ENCODE measurements around the gene ARHGEF10L. TPM values are rescaled to one million over a fixed set of nuclear protein-coding genes. Genes with fewer than 3 reads are reported as not detected.

The ARHGEF10L gene
- total RNA-seq, 1 experiment from 2014 or later: 11.2 TPM

- H3K9me3 ChIP-seq (ENCODE audit: low read length): no peaks in the 10 kb centered on the region
- DNase-seq (no peak), ATAC-seq (no peak)
- CTCF ChIA-PET: interaction anchor here (1.2 kb wide), 1 partner anchor 89 kb away, joined by 6 read pairs; no protein-coding TSS in a partner anchor
- H4K20me1 ChIP-seq (ENCODE audit: low read length): no peaks in the 10 kb centered on the region
- no peaks in the 10 kb centered on the region for H3F3A ChIP-seq (ENCODE audit: low read length, unreplicated experiment)
- intact Hi-C loops (cut with micrococcal nuclease): no loop called here
- no peaks in the 10 kb centered on the region for H3K79me2 ChIP-seq (ENCODE audit: low read length)
- H3K9me2 ChIP-seq (replicated peaks; ENCODE audit: low read length): no peaks in the 10 kb centered on the region
- no peak overlapping the region for H3K9ac ChIP-seq (ENCODE audit: low read length)
- no peak for TF ChIP-seq EZH2 (IDR thresholded peaks at IDR 0.05; ENCODE audit: low read length, unreplicated experiment)
- no peak for TF ChIP-seq EZH2phosphoT487 (IDR thresholded peaks at IDR 0.05; ENCODE audit: borderline replicate concordance, low read length)
- no peak for TF ChIP-seq CTCF (conservative IDR thresholded peaks at IDR 0.05; ENCODE audit: low read depth, low read length)
- no peaks in the 10 kb centered on the region for H3K4me1 ChIP-seq (ENCODE audit: insufficient read depth, low read length)
- no peak overlapping the region for H2AFZ ChIP-seq (ENCODE audit: low read length)
- no peak overlapping the region for H3K27ac ChIP-seq (ENCODE audit: low read length)
- H3K4me2 ChIP-seq (ENCODE audit: low read length): no peak overlapping the region
- BruUV-seq (replicated peaks): no TSS peak
- H3K4me3 ChIP-seq (ENCODE audit: low read length): no peak overlapping the region
- no peaks in the 10 kb centered on the region for H3K27me3 ChIP-seq (ENCODE audit: low read length)
- no peaks in the 10 kb centered on the region for H3K36me3 ChIP-seq (ENCODE audit: low read depth, low read length)
- POLR2A ChIA-PET (ENCODE audit: unreplicated experiment): no interaction called here
These were observed 56.7 kb downstream of the ARHGEF10L start for GRCh38 chr1:17596186-17596585.

- Histone ChIP-seq H3K4me1 (ENCODE audit: insufficient read depth, low read length) (no peaks in the 10 kb centered on the region), H3K9me3 (ENCODE audit: low read length) (no peaks in the 10 kb centered on the region), H3K9ac (ENCODE audit: low read length) (no peak overlapping the region), H3K9me2 (replicated peaks; ENCODE audit: low read length) (no peaks in the 10 kb centered on the region), H3K36me3 (ENCODE audit: low read depth, low read length) (no peaks in the 10 kb centered on the region), H3K4me3 (ENCODE audit: low read length) (no peak overlapping the region), H3K27ac (ENCODE audit: low read length) (no peak overlapping the region), H3K27me3 (ENCODE audit: low read length) (no peaks in the 10 kb centered on the region), H3K79me2 (ENCODE audit: low read length) (no peaks in the 10 kb centered on the region), H2AFZ (ENCODE audit: low read length) (no peak overlapping the region), H3F3A (ENCODE audit: low read length, unreplicated experiment) (no peaks in the 10 kb centered on the region), H4K20me1 (ENCODE audit: low read length) (no peaks in the 10 kb centered on the region), H3K4me2 (ENCODE audit: low read length) (no peak overlapping the region)
- ATAC-seq (no peak), DNase-seq (no peak)
- TF ChIP-seq CTCF (conservative IDR thresholded peaks at IDR 0.05; ENCODE audit: low read depth, low read length): no peak
- TF ChIP-seq EZH2phosphoT487 (IDR thresholded peaks at IDR 0.05; ENCODE audit: borderline replicate concordance, low read length): no peak
- TF ChIP-seq EZH2 (IDR thresholded peaks at IDR 0.05; ENCODE audit: low read length, unreplicated experiment): no peak
- POLR2A ChIA-PET (ENCODE audit: unreplicated experiment): no interaction called here
- CTCF ChIA-PET: no interaction called here
- intact Hi-C loops (cut with micrococcal nuclease): no loop called here
- BruUV-seq (replicated peaks): no TSS peak
These were observed 57.4 kb downstream of the ARHGEF10L start for GRCh38 chr1:17596651-17597509.

- Histone ChIP-seq H3F3A (ENCODE audit: low read length, unreplicated experiment) (no peaks in the 10 kb centered on the region), H3K4me1 (ENCODE audit: insufficient read depth, low read length) (no peaks in the 10 kb centered on the region), H3K9me3 (ENCODE audit: low read length) (no peaks in the 10 kb centered on the region), H3K9me2 (replicated peaks; ENCODE audit: low read length) (no peaks in the 10 kb centered on the region), H3K27me3 (ENCODE audit: low read length) (no peaks in the 10 kb centered on the region), H3K36me3 (ENCODE audit: low read depth, low read length) (no peaks in the 10 kb centered on the region), H3K4me2 (ENCODE audit: low read length) (no peak overlapping the region), H3K79me2 (ENCODE audit: low read length) (no peaks in the 10 kb centered on the region), H2AFZ (ENCODE audit: low read length) (no peak overlapping the region), H3K27ac (ENCODE audit: low read length) (no peak overlapping the region), H4K20me1 (ENCODE audit: low read length) (no peaks in the 10 kb centered on the region), H3K9ac (ENCODE audit: low read length) (no peak overlapping the region), H3K4me3 (ENCODE audit: low read length) (no peak overlapping the region)
- POLR2A ChIA-PET (ENCODE audit: unreplicated experiment): no interaction called here
- no peak for TF ChIP-seq EZH2phosphoT487 (IDR thresholded peaks at IDR 0.05; ENCODE audit: borderline replicate concordance, low read length)
- TF ChIP-seq CTCF (conservative IDR thresholded peaks at IDR 0.05; ENCODE audit: low read depth, low read length): no peak
- no peak for TF ChIP-seq EZH2 (IDR thresholded peaks at IDR 0.05; ENCODE audit: low read length, unreplicated experiment)
- DNase-seq (no peak), ATAC-seq (no peak)
- CTCF ChIA-PET: no interaction called here
- intact Hi-C loops (cut with micrococcal nuclease): no loop called here
- no TSS peak for BruUV-seq (replicated peaks)
These were observed 58.2 kb downstream of the ARHGEF10L start for GRCh38 chr1:17597651-17598050.

All from PC-3 (cell line).